HG03066 (cell line): ENCODE data around the gene SDC4.

ENCODE experiments used
- ATAC-seq: cut with Tn5 transposase; IDR thresholded peaks from one replicate; pipeline ENCODE4 v1.9.1; 2021; ENCODE audit warnings: low read depth; ENCODE audit not compliant: unreplicated experiment

SDC4 gene

DNA sequence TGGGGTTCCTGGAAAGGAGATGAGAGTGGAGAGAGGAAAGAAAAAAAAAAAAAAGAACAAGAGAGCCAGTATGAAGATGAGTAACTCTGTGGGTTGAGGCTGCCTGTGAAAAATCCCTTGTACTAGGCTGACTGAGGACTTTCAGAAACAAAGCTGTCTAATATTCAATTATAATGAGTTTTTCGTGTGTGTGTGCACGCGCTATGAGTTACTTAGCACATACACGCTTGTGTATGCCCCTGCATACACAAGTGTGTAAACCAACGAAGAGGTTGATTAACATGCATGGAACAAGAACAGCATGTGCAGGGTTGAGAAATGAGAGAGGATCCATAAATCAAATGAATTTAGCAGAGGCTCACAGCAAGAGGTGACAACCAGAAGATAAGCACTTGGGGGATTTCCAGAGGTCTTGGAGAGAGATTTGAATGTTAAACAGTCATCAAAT lies 46.4 kb downstream of the SDC4 start:
- ATAC-seq: no peak

DNA sequence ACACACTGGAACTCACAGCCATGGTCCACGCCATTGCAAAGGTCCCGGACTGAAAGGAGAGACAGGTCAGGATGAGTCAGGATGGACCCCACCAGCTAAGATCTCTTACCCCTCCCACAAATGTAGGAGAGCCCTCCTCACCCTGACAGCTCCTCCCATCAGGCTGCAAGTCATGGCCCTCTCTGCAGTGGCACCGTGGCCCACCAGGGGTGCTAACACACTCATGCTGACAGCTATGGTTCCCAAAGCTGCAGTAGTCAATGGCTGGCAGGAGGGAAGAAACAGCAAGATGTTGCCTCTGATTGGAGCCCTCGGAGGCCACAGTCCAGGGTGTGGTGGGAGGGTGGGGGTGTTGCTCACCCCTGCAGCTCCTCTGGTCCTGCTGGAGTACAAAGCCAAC lies 47.3 kb downstream of the SDC4 start:
- ATAC-seq: no peak

DNA sequence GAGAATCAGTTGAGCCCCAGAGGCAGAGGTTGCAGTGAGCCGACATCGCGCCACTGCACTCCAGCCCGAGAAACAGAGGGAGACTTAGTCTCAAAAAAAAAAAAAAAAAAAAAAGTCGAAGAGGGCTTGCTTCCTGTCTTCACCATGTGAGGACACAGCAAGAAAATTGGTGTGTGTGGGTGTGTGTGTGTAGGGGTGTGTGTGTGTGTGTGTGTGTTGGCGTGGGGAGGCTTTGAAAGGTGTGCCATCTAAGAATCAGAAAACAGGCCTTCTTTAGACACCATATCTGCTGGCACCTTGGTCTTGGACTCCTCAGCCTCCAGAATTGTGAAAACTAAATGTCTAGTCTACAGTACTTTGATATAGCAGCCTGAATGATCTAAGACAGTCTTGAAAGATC lies 48.4 kb downstream of the SDC4 start:
- ATAC-seq: no peak

DNA sequence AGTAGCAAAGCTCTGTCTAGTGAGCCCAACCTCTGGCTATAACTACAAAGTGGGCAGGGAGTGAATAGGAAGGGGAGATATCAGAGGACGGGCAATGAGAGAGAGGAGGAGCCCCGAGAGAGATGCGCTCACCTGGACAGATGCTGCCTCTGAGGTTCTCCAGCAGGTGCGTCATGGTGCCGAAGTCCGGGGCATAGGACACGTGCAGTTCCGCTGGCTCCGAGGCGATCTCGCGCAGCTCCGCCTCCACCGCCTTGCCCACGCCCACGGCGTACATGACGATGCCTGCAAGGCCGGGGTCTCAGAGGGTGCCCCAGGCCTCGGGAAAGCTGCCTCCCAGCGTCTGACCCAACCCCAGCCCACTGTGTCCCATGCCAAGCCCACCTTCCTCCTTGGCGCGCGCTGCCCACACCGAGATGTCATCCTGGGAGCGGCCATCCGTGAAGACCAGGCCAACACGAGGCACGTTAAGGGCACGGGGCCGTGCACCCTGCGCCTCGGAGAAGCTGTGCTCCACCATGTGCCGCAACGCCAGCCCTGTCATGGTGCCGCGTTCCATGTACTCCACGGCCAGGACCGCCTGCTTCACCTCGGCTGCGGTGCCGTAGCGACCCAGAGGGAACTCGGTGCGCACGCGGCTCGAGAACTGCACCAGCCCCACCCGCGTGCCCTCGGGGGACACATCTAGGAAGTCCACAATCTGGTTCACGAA lies 50.3 kb downstream of the SDC4 start:
- no peak for ATAC-seq

DNA sequence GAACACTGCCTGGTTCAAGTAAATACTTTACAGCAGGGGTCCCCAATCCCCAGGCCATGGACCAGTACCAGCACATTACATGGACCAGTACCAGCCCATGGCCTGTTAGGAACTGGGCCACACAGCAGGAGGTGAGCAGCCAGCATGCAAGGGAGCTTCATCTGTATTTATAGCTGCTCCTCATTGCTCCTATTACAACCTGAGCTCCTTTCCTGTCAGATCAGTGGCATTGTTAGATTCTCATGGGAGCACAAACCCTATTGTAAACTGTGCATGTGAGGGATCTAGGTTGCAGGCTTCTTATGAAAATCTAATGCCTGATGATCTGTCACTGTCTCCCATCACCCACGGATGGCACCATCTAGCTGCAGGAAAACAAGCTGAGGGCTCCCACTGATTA lies 53.6 kb downstream of the SDC4 start:
- ATAC-seq: no peak

DNA sequence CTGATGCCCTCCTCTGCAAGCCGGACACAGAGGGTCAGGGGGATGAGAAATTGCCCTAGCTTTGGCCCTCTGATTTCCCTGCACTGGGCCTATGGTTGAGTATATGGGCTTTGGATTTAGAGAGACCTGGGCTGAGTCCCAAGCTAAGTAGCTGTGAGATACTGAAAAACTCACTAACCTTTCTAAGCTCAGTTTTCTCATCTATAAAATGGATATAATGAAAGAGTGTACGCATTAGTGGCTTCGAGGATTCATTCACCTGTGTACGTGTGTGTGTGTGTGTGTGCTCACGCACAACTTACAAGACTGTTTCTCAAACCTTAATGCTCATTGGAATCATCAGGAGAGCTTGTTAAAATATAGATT lies 54.2 kb downstream of the SDC4 start:
- no peak for ATAC-seq

DNA sequence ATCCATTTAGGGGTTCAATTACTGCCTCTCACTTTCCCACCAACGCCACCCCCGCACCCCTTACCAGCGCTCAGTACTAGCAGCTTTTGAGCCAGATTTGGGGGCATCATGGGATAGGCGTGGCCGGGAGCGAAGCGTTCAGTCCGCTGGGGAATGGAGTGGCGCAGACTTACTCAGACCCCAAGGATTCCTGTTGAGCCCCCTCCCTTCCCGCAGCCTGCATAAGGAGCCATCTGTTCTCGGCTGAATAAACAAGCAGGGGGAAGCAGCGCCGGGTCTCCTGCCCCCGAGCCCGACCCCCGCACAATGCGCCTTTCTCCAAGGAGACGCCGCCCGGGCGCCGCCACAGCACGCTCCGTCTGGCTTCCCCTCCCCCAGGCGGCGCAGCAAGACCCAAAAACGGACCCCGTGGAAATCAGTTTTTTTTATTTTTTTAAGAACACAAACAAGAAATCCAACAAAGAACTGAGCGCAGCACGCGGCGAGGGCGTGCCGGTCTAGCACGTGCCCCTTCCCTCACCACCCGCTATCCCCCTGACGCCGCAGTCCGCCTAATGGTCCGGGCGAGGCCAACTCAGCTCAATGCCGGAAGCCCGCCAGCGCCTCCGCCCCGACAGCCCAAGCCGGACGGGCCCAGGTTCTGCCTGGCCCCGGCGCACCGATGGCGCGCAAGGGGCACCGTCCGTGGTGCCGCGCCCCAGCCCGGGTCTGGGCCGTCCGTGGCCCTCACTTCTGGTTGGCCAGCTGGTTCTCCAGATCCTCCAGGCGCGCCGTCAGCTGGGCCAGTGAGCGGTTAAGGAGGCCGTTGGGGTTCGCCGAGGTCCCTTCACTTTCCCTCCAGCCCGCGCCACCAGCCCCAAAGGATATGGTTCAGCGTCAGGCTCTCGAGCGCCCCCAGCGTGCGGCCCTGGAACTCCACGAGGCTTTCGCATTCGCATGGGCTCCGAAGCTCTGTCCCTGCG lies 54.9 kb downstream of the SDC4 start:
- ATAC-seq: no peak

DNA sequence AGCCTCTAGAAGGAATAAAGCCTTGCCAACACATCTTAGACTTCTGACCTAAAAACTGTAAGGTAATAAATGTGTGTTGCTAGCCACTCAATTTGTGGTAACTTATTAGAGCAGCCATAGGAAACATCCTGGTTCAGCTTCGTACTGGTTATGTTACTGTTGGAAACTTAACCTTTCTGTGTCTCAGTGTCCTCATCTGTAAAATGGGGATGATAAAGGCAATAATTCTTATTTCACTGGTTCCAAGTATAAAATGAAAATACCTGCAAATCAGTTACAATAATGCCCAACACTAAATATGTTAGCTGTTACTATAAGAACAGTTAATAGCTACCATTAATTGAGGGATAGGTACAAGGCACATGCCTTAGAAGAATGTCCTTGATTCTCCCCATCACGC lies 55.9 kb downstream of the SDC4 start:
- ATAC-seq: no peak

DNA sequence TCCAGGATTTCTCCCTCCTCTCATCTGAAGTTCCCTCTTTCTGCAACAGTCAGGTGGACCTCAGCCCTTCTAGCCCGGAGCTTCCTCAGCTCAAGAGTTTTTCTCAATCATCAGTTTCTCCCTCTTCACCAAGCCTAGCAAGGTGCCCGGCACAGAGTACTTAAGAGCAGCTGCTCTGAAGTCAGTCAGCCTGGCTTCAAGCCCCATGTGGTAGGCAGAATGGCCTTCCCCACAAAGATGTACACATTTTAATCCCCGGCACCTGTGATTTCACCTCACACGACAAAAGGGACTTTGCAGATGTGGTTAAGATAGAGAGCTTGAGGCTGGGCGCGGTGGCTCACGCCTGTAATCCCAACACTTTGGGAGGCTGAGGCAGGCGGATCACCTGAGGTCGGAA lies 56.7 kb downstream of the SDC4 start:
- ATAC-seq: no peak

DNA sequence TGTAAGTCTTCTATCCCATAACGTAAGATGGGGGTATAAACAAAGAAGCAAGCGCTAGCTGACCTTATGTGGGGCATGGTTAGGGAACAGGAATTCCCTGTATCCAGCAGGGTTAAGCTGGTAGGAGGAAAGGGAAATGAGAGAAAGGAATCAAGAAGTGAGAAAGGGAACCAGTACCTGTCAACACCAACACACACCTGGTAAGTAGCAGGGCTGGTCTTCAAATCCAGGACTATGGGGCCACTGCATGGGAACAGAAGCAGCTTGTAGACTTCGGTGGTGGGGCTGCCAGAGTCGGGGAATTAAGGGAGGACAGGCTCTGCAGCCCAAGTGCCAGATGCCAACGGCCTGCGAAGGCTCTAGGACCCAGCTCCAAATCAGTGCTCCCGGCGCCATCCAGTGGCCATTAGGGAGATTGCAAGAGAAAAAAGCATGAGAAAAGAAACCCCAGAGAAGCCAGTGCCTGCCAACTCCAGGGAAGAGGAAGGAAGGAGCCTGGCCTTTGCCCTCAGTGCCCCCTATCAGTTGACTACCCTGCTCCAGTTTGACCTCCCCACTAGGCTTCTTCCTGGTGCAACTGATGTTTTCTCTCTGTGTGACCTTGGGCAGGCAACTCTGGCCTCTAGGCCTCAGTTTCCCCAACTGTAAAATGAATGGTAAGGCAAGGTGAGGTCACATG lies 57.4 kb downstream of the SDC4 start:
- ATAC-seq: no peak

DNA sequence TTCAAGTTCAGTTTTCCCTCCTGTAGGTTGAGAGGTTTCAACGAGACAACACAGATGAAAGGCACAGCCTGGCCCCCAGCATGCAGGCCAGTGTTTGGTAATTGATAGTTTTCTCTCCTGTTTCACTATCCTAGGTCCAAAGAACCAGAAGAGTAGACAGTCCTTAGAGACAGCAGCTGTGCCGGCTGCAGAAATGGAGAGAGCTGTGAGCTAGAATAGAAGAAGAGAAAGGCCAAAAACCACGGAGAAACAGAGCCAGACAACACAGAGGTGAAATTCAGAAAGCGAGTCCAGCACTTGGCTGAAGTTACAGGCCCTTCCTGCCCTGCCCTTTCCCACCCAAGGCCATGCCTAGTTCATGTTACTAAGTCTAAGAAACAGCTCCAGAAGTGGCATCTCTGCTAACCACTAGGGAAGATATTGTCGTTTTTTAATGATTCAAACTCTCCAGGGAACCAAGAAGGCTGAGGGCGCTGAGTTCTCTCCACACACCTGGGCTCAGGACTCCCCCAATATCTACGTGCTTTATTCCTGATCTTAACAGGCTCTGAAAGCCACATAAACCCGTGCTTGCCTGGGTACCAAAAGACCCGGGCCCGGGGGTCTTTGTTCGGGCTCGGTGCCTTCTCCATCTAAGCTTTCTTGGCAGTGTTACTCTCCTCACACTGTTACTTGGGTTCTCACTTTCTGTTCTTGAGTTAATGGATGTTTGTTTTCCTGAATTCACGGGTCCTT lies 58.1 kb downstream of the SDC4 start:
- ATAC-seq: no peak

DNA sequence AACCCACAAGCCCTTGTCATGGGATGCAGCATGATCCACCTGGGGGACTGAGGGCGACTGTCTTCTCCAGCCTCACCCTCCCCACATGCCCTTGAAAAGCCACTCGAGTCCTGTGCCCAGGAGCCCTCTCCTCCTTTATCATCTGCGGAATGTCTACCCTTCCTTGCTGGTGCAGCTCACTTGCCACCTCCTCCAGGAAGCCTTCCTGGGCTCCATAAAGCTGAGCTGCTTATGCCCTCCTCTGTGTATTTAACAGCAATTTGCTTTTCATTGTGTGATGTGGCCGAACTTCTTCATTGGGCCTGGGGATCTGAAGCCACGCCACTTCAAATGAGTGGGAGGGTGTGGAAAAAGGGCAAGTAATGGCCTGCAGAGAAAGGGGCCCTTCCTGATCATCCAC lies 59.4 kb downstream of the SDC4 start:
- no peak for ATAC-seq

DNA sequence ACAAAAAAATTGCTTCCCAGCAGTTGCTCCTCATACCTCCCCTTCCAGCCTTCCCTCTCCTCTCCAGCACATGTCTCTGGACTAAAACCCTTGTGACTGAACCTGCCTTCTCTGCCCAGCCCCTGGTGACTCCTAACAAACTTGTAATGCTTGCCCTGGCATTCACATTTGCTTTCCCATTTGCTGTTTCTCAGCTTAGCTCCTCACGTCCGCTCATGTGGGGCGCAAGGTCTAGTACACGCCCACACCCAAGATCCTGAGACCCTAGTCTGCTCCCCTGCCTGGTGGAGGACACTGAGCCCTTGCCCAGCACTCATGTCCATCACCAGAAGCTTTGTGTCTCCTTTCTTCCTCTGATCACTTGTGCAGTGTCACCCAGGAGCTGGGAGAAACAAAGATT lies 59.8 kb downstream of the SDC4 start:
- ATAC-seq: no peak

DNA sequence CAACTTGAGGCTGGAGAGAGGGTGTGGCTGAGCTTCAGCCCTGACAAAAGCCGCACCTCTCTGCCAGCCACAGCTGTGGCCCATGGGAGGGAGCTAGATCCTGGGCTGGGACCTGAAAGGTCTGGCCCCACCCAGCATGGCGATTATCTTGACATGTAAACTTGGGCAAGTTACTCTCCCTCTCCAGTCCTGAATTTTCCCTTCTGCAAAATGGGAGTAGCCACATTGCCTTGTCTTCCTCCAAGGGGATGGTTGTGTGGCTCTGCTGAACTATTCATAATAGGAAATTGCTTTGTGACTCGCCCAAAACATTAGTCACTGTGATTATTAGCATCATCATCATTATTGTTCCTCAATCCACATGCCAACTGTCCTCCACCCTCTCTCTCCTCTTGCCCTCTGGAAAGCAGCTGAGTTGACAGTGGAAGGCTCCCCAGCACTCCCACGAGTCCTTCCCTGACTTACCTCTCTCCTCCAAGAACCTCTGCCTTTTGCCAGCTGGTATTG lies 64.6 kb downstream of the SDC4 start:
- ATAC-seq: no peak

DNA sequence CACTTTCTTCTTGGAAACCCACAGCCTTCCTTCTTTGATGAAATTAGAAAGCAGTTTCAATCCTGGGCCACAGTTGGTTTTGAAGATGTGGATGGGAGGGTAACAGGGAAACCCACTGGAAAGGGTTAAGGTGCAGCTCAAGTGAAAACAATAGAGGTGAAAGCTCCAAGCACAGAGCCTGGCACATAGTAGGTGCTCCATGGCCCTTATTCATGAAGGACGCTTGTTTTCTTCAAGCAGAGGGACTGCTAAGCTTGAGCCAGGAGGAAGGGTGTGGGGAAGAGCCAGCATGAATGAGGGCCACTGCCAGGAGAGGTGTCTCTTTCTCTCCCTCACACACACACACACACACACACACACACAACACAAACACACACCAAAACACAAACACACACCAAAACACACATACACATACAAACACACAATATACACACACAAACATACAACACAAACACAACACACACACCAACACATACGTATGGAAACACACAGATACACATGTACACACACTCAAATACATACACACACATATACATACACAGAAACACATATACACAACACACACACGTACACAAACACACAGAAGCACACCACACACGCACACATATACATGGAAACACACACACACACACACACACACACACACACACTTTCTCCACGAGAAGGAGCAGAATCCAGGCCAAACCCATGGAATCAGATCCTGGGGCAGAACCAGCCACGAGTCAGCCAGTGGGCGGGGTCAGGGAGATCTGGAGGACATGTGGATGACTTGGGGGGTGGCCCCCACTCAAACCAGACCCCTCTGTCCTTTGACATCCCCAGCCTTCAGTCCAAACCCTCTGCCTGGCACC lies 65.3 kb downstream of the SDC4 start:
- no peak for ATAC-seq

DNA sequence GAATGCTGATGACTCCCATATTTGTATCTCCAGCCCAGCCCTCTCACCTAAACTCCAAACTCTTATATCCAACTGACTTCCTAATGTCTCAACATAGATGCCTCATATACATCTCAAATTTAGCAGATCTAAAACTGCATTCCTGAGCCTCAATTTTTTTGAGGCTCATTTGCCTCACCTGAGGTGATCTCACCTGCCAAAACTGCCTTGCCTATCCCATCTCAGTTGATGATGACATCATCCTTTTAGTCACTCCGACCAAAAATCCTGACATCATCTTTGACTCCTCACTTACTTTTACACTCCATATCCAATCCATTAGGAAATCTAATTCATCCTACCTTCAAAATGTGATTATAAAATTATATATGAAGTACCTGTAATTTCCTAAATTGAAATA lies 68.2 kb downstream of the SDC4 start:
- ATAC-seq: no peak

DNA sequence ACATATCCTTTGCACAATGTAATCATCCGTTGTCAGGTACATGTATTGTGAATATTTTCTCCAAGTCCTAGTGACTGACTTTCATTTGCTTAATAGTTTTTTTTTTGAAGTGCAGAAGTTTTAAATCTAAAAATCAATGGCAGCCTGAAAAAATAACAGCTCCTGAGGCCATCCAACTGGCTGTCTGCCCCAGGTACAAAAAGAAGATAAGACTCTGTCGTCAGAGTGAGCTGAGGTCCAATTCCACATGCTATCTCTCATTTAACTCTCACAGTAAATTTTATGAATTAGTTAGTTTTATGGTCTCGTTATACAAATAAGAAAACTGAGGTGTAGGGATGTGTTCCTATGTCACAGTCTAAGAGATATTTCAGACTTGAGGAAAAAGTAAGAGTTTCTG lies 72.9 kb downstream of the SDC4 start:
- ATAC-seq: no peak
